Esophagus squamous epithelium (tissue), 5 donors: ENCODE data around the gene ERC2. TPM values are rescaled to one million over a fixed set of nuclear protein-coding genes. Genes with fewer than 3 reads are reported as not detected.

ENCODE experiments used
- DNase-seq: peaks from one replicate; lab custom pipeline; 2025; lab: John Stamatoyannopoulos, UW
- H3K27ac ChIP-seq, 4 donors: fragments of 200-600 bp; sonication (generic); one replicate each; pipeline ENCODE4 v1.5.1; 2016 to 2019; ENCODE audit warnings: mild to moderate bottlenecking in 1 of 4
- H3K27me3 ChIP-seq, 4 donors: fragments of 200-600 bp; sonication (generic); 1 replicate in 3 of 4; 2 replicates in 1 of 4; pipeline versions ENCODE4 v1.5.1 to v1.6.0; 2017 to 2021; ENCODE audit warnings: antibody characterized with exemption in 1 of 4
- H3K36me3 ChIP-seq, 3 donors: fragments of 200-600 bp; sonication (generic); one replicate each; pipeline ENCODE4 v1.5.1; 2016 to 2019
- H3K4me1 ChIP-seq, 3 donors: fragments of 200-600 bp; sonication (generic); one replicate each; pipeline ENCODE4 v1.5.1; 2017 to 2019
- H3K4me3 ChIP-seq, 4 donors: fragments of 200-600 bp; sonication (generic); 1 replicate in 3 of 4; 2 replicates in 1 of 4; pipeline ENCODE4 v1.5.1; 2016 to 2019; ENCODE audit warnings: mild to moderate bottlenecking in 2 of 4, moderate library complexity in 1 of 4
- H3K9me3 ChIP-seq, 3 donors: fragments of 200-600 bp; sonication (generic); one replicate each; pipeline ENCODE4 v1.5.1; 2016 to 2019
- CTCF ChIP-seq, 6 experiments: fragments of 450-650 bp in 4 of 6; fragments of 200-600 bp in 2 of 6; sonication (generic) in 2 of 6; IDR thresholded peaks; one replicate each; pipeline ENCODE4 v1.5.1; 2016 to 2019; ENCODE audit warnings: antibody characterized with exemption in 6 of 6, mild to moderate bottlenecking in 4 of 6, moderate library complexity in 4 of 6
- POLR2A ChIP-seq, 4 donors: fragments of 450-650 bp; IDR thresholded peaks; one replicate each; pipeline ENCODE4 v1.6.1; 2017; ENCODE audit warnings: antibody characterized with exemption in 4 of 4, mild to moderate bottlenecking in 4 of 4, moderate library complexity in 3 of 4
- WGBS, 2 donors: methylation state at CpG; one replicate each; pipeline ENCODE4 v1.1.5; 2018; 5-methylcytosine and 5-hydroxymethylcytosine counted together
- intact Hi-C: fragments of 100-400 bp; cut with DNase I; formaldehyde crosslinking; loops from one replicate; pipeline ENCODE4 v1.15.0; 2022
- total RNA-seq, 4 donors: library from RNA; depleted of rRNA; stranded (reverse); fragments of >200 nt; gene quantifications; one replicate each; pipeline ENCODE4 v1.1.0, GENCODE V29; 2016
- donor health status: DM: yes; HTN: yes; CAD: no.

The ERC2 gene
- total RNA-seq, 4 donors from 2014 or later = 0.12 to 1.9 (median 0.86) TPM

GRCh38 chr3:56366641-56367162 lies 101.6 kb downstream of the ERC2 start:
- H3K36me3 ChIP-seq = no peaks in the 10 kb centered on the region
- 64 to 79% methylated on average over 3 to 4 of the region's 4 CpGs for WGBS, 2 donors
- no peaks in the 10 kb centered on the region for H3K9me3 ChIP-seq
- intact Hi-C loops = no loop called here
- no peak overlapping the region for H3K4me3 ChIP-seq
- H3K27ac ChIP-seq = no peak overlapping the region
- no peak for TF ChIP-seq POLR2A (IDR thresholded peaks at IDR 0.05)
- TF ChIP-seq CTCF (IDR thresholded peaks at IDR 0.05) = no peak
- no peaks in the 10 kb centered on the region for H3K4me1 ChIP-seq
- peaks cover 0 to 13% (median 0%) of the 10 kb centered on the region in 4 donors for H3K27me3 ChIP-seq
- DNase-seq = no peak

GRCh38 chr3:56365905-56366640 lies 102.2 kb downstream of the ERC2 start:
- Histone ChIP-seq H3K4me1 (no peaks in the 10 kb centered on the region), H3K27ac (no peak overlapping the region), H3K4me3 (no peak overlapping the region), H3K36me3 (no peaks in the 10 kb centered on the region), H3K9me3 (no peaks in the 10 kb centered on the region), H3K27me3 (peaks cover 0 to 9% (median 0%) of the 10 kb centered on the region in 4 donors)
- DNase-seq = no peak
- WGBS, 2 donors = 65 to 70% methylated on average over 4 of the region's 4 CpGs
- intact Hi-C loops = no loop called here
- TF ChIP-seq CTCF (IDR thresholded peaks at IDR 0.05) = no peak
- TF ChIP-seq POLR2A (IDR thresholded peaks at IDR 0.05) = no peak

GRCh38 chr3:56364665-56365064 lies 103.6 kb downstream of the ERC2 start:
- intact Hi-C loops = no loop called here
- Histone ChIP-seq H3K27ac (no peak overlapping the region), H3K4me1 (no peaks in the 10 kb centered on the region), H3K9me3 (no peaks in the 10 kb centered on the region), H3K36me3 (no peaks in the 10 kb centered on the region), H3K4me3 (no peak overlapping the region), H3K27me3 (peaks cover 0 to 6% (median 0%) of the 10 kb centered on the region in 4 donors)
- 80 to 86% methylated on average over 3 of the region's 3 CpGs for WGBS, 2 donors
- TF ChIP-seq CTCF (IDR thresholded peaks at IDR 0.05) = no peak
- TF ChIP-seq POLR2A (IDR thresholded peaks at IDR 0.05) = no peak
- DNase-seq = no peak

- H3K9me3 ChIP-seq = no peaks in the 10 kb centered on the region
- WGBS, 2 donors = 71 to 80% methylated on average over 1 of the region's 1 CpG
- no peak overlapping the region for H3K27ac ChIP-seq
- DNase-seq = no peak
- H3K27me3 ChIP-seq = peaks cover 0 to 6% (median 0%) of the 10 kb centered on the region in 4 donors
- H3K4me3 ChIP-seq = no peak overlapping the region
- no peak for TF ChIP-seq CTCF (IDR thresholded peaks at IDR 0.05)
- TF ChIP-seq POLR2A (IDR thresholded peaks at IDR 0.05) = no peak
- H3K4me1 ChIP-seq = no peaks in the 10 kb centered on the region
- intact Hi-C loops = no loop called here
- no peaks in the 10 kb centered on the region for H3K36me3 ChIP-seq
These were observed 104.5 kb downstream of the ERC2 start for GRCh38 chr3:56363720-56364119.

GRCh38 chr3:56361731-56362130 lies 106.5 kb downstream of the ERC2 start:
- Histone ChIP-seq H3K4me3 (no peak overlapping the region), H3K27me3 (peaks cover 0 to 6% (median 0%) of the 10 kb centered on the region in 4 donors), H3K27ac (no peak overlapping the region), H3K9me3 (no peaks in the 10 kb centered on the region), H3K4me1 (no peaks in the 10 kb centered on the region), H3K36me3 (no peaks in the 10 kb centered on the region)
- TF ChIP-seq POLR2A (IDR thresholded peaks at IDR 0.05) = no peak
- no peak for TF ChIP-seq CTCF (IDR thresholded peaks at IDR 0.05)
- 53 to 59% methylated on average over 2 of the region's 2 CpGs for WGBS, 2 donors
- no peak for DNase-seq
- intact Hi-C loops = no loop called here
